SK-N-SH (cell line): ENCODE data around the gene ZBTB38. TPM values are rescaled to one million over a fixed set of nuclear protein-coding genes. Genes with fewer than 3 reads are reported as not detected.

Experiments used
- CTCF ChIA-PET: fragments of 300-600, 350-600 bp; formaldehyde crosslinking; extraction: SDS; loops from one replicate; lab custom pipeline; 2021; lab: Yijun Ruan, JAX
- POLR2A ChIA-PET: fragments of 350-600 bp; sonication (Branson Sonifier 250); formaldehyde crosslinking; extraction: SDS; loops from one replicate; lab custom pipeline; 2020; ENCODE audit warnings: antibody characterized with exemption, inconsistent platforms; lab: Yijun Ruan, JAX
- DNase-seq: peaks from one replicate; pipeline ENCODE4 v3.0.0; 2012
- H2AFZ ChIP-seq: fragments of 200-600 bp; sonication (generic); 2 replicates; pipeline ENCODE4 v1.8.1; 2016; ENCODE audit warnings: antibody characterized with exemption, mild to moderate bottlenecking, low read depth
- H3F3A ChIP-seq: fragments of 200-600 bp; sonication (generic); replicated peaks from 2 replicates; pipeline ENCODE3; 2016; ENCODE audit warnings: antibody characterized with exemption, mild to moderate bottlenecking; ENCODE audit not compliant: insufficient read depth
- H3K27ac ChIP-seq, 2 experiments: fragments of 200-500 bp in 1 of 2; fragments of 200-600 bp in 1 of 2; sonication (Bioruptor generic) in 1 of 2; sonication (generic), shearing (Covaris generic) in 1 of 2; 2 replicates each; pipeline versions ENCODE4 v1.5.1 to v1.6.1; 2014 to 2016; ENCODE audit warnings: low read depth in 2 of 2, inconsistent platforms in 1 of 2, low read length in 1 of 2, mild to moderate bottlenecking in 1 of 2, mixed read lengths in 1 of 2
- H3K27me3 ChIP-seq: fragments of 200-600 bp; sonication (generic), shearing (Covaris generic); 2 replicates; pipeline ENCODE4 v1.6.1; 2016; ENCODE audit warnings: mixed run types; ENCODE audit not compliant: insufficient read depth
- H3K36me3 ChIP-seq, 2 experiments: fragments of 200-500 bp in 1 of 2; fragments of 200-600 bp in 1 of 2; sonication (Bioruptor generic) in 1 of 2; sonication (generic) in 1 of 2; replicated peaks in 1 of 2; 2 replicates each; pipeline versions ENCODE3 to v1.5.1; 2014 to 2016; ENCODE audit warnings: low read length in 1 of 2, mild to moderate bottlenecking in 1 of 2; ENCODE audit not compliant: insufficient read depth in 2 of 2, control insufficient read depth in 1 of 2
- H3K4me1 ChIP-seq, 2 experiments: fragments of 200-500 bp in 1 of 2; fragments of 200-600 bp in 1 of 2; sonication (Bioruptor generic) in 1 of 2; sonication (generic), shearing (Covaris generic) in 1 of 2; 2 replicates each; pipeline versions ENCODE4 v1.5.1 to v1.6.1; 2014 to 2016; ENCODE audit warnings: low read depth in 1 of 2, low read length in 1 of 2, mixed run types in 1 of 2; ENCODE audit not compliant: insufficient read depth in 2 of 2, control insufficient read depth in 1 of 2
- H3K4me2 ChIP-seq: fragments of 200-600 bp; sonication (generic), shearing (Covaris generic); 2 replicates; pipeline ENCODE4 v1.6.1; 2017; ENCODE audit warnings: mixed run types
- H3K4me3 ChIP-seq, 2 experiments: fragments of 200-500 bp in 1 of 2; fragments of 200-600 bp in 1 of 2; sonication (Bioruptor generic) in 1 of 2; sonication (generic), shearing (Covaris generic) in 1 of 2; 2 replicates each; pipeline versions ENCODE4 v1.5.1 to v1.8.1; 2014 to 2016; ENCODE audit warnings: low read depth in 2 of 2, inconsistent platforms in 1 of 2, low read length in 1 of 2, mild to moderate bottlenecking in 1 of 2, mixed read lengths in 1 of 2, moderate library complexity in 1 of 2
- H3K79me2 ChIP-seq: fragments of 200-600 bp; sonication (generic); 2 replicates; pipeline ENCODE4 v1.8.1; 2017; ENCODE audit warnings: mild to moderate bottlenecking; ENCODE audit not compliant: insufficient read depth
- H3K9ac ChIP-seq: fragments of 200-600 bp; sonication (generic); 2 replicates; pipeline ENCODE4 v1.6.1; 2017; ENCODE audit warnings: mixed run types
- H3K9me2 ChIP-seq: fragments of 200-600 bp; sonication (generic); 2 replicates; pipeline ENCODE4 v1.6.1; 2017; ENCODE audit warnings: mixed run types
- H3K9me3 ChIP-seq: fragments of 200-600 bp; sonication (generic); 2 replicates; pipeline ENCODE4 v1.6.1; 2017; ENCODE audit warnings: mixed run types, mild to moderate bottlenecking, moderate library complexity
- H4K20me1 ChIP-seq: fragments of 200-600 bp; sonication (generic); 2 replicates; pipeline ENCODE4 v1.6.1; 2017; ENCODE audit warnings: mild to moderate bottlenecking, mixed run types; ENCODE audit not compliant: insufficient read depth
- CTCF ChIP-seq: fragments of 200-600 bp; sonication (generic); IDR thresholded peaks from 2 replicates; pipeline ENCODE4 v1.6.1; 2017; ENCODE audit warnings: antibody characterized with exemption, mild to moderate bottlenecking, moderate library complexity
- EP300 ChIP-seq, 2 experiments: IDR thresholded peaks; 2 replicates each; pipeline versions ENCODE4 v1.4.0 to v1.6.1; 2012; ENCODE audit warnings: borderline replicate concordance in 1 of 2, low read depth in 1 of 2, low read length in 1 of 2
- FOSL2 ChIP-seq: IDR thresholded peaks from 2 replicates; pipeline ENCODE4 v1.4.0; 2012; ENCODE audit warnings: low read depth, mild to moderate bottlenecking, moderate library complexity, borderline replicate concordance
- GABPA ChIP-seq: IDR thresholded peaks from 2 replicates; pipeline ENCODE4 v1.4.0; 2012; ENCODE audit warnings: low read depth, mild to moderate bottlenecking
- JUND ChIP-seq: IDR thresholded peaks from 2 replicates; pipeline ENCODE4 v1.4.0; 2012
- MAX ChIP-seq: IDR thresholded peaks from 2 replicates; pipeline ENCODE4 v1.4.0; 2012; ENCODE audit warnings: low read depth
- MXI1 ChIP-seq: IDR thresholded peaks from 2 replicates; pipeline ENCODE4 v1.6.1; 2012; ENCODE audit warnings: mild to moderate bottlenecking, low read depth, low read length, improper control_type of control experiment
- NFIC ChIP-seq: IDR thresholded peaks from 2 replicates; pipeline ENCODE4 v1.4.0; 2012; ENCODE audit warnings: borderline replicate concordance
- NRF1 ChIP-seq: IDR thresholded peaks from 2 replicates; pipeline ENCODE4 v1.6.1; 2012; ENCODE audit warnings: low read depth, mild to moderate bottlenecking, low read length
- PBX3 ChIP-seq: IDR thresholded peaks from 2 replicates; pipeline ENCODE4; 2012
- POLR2AphosphoS5 ChIP-seq: IDR thresholded peaks from 2 replicates; pipeline ENCODE4 v1.6.1; 2012; ENCODE audit warnings: low read depth, low read length
- RCOR1 ChIP-seq: fragments of 150-350 bp; IDR thresholded peaks from 2 replicates; pipeline ENCODE4 v1.6.1; 2017; ENCODE audit warnings: antibody characterized with exemption, low read length
- REST ChIP-seq: IDR thresholded peaks from 2 replicates; pipeline ENCODE4 v1.6.1; 2012; ENCODE audit warnings: mild to moderate bottlenecking, low read depth, low read length, moderate library complexity
- RFX5 ChIP-seq: IDR thresholded peaks from 2 replicates; pipeline ENCODE4 v1.6.1; 2012; ENCODE audit warnings: mild to moderate bottlenecking, improper control_type of control experiment, low read length
- RXRA ChIP-seq: IDR thresholded peaks from 2 replicates; pipeline ENCODE4 v1.4.0; 2012; ENCODE audit warnings: low read depth, mild to moderate bottlenecking, borderline replicate concordance
- SMC3 ChIP-seq: IDR thresholded peaks from 2 replicates; pipeline ENCODE4 v1.6.1; 2012; ENCODE audit warnings: low read depth, low read length, improper control_type of control experiment
- TCF12 ChIP-seq: IDR thresholded peaks from 2 replicates; pipeline ENCODE4 v1.4.0; 2012
- WGBS: methylation state at CpG from one replicate; pipeline ENCODE4 v1.1.6; 2017; ENCODE audit warnings: low lambda C conversion rate; 5-methylcytosine and 5-hydroxymethylcytosine counted together
- polyA plus RNA-seq, 3 experiments: library from polyadenylated mRNA; depleted of rRNA; stranded (reverse); fragments of >200 nt; gene quantifications; 2 replicates each; pipeline ENCODE4 v1.2.3, GENCODE V29; 2012

Gene ZBTB38
- polyA plus RNA-seq, 1 of the 3 experiments (the other 2 are of a cell fraction), result 10.1 TPM

- TF ChIP-seq REST, result no peak
- no peak for TF ChIP-seq EP300 (IDR thresholded peaks at IDR 0.05; ENCODE audit: borderline replicate concordance in 1 of 2, low read depth in 1 of 2, low read length in 1 of 2)
Measured at GRCh38 chr3:141380987-141381386, 12.7 kb downstream of the ZBTB38 start (continued).

- WGBS, result 95% methylated on average over 2 of the region's 2 CpGs
- Histone ChIP-seq H3K79me2 (no peaks in the 10 kb centered on the region; the same call in 1 of the 2 replicates), H3K9ac (no peak overlapping the region), H3K9me3 (no peaks in the 10 kb centered on the region), H3K4me1 (peaks cover 2 to 16% of the 10 kb centered on the region in 2 experiments; a peak in 3 of 4 replicates), H3K4me2 (no peak overlapping the region), H3K36me3 (peaks cover 6 to 24% of the 10 kb centered on the region in 2 experiments), H3K9me2 (no peaks in the 10 kb centered on the region), H3K4me3 (no peak overlapping the region), H2AFZ (no peak overlapping the region), H3K27me3 (no peaks in the 10 kb centered on the region), H4K20me1 (no peaks in the 10 kb centered on the region), H3K27ac (no peak overlapping the region), H3F3A (peaks cover 4% of the 10 kb centered on the region)
- TF ChIP-seq FOSL2, result no peak
- no peak for TF ChIP-seq EP300 (IDR thresholded peaks at IDR 0.05; ENCODE audit: borderline replicate concordance in 1 of 2, low read depth in 1 of 2, low read length in 1 of 2)
- ChIA-PET CTCF (interaction anchor here (0.5 to 6.1 kb wide), 7 partner anchors 10 to 831 kb away, joined by 3 to 42 read pairs (median 3); no protein-coding TSS in a partner anchor), POLR2A (no interaction called here)
- DNase-seq, result no peak
Measured at GRCh38 chr3:141382571-141382970, 14.3 kb downstream of the ZBTB38 start.

- H3K9me2 ChIP-seq, result no peaks in the 10 kb centered on the region
- DNase-seq, result no peak
- H3K27ac ChIP-seq, result no peak overlapping the region
- H3K9ac ChIP-seq, result no peak overlapping the region
- H3K4me3 ChIP-seq, result no peak overlapping the region
- H4K20me1 ChIP-seq, result no peaks in the 10 kb centered on the region
- H3K36me3 ChIP-seq, result peaks cover 6 to 24% of the 10 kb centered on the region in 2 experiments
- peaks cover 2 to 19% of the 10 kb centered on the region in 2 experiments; a peak in 3 of 4 replicates for H3K4me1 ChIP-seq
- no peaks in the 10 kb centered on the region for H3K27me3 ChIP-seq
- peak overlapping the region; percentile 31; the same call in 1 of the 2 replicates for H2AFZ ChIP-seq
- no peaks in the 10 kb centered on the region; the same call in 1 of the 2 replicates for H3K79me2 ChIP-seq
- H3K4me2 ChIP-seq, result no peak overlapping the region
- WGBS, result 92% methylated on average over 14 of the region's 14 CpGs
- POLR2A ChIA-PET, result no interaction called here
- H3F3A ChIP-seq, result peaks cover 4% of the 10 kb centered on the region
- CTCF ChIA-PET, result interaction anchor here (0.7 to 6.1 kb wide), 9 partner anchors 8 to 177 kb away, joined by 3 to 42 read pairs (median 6); no protein-coding TSS in a partner anchor
- H3K9me3 ChIP-seq, result no peaks in the 10 kb centered on the region
- TF ChIP-seq GABPA, result no peak
- TF ChIP-seq NRF1, result no peak
- TF ChIP-seq MAX, result no peak
- TF ChIP-seq PBX3, result no peak
- no peak for TF ChIP-seq FOSL2
- TF ChIP-seq SMC3, result no peak
- TF ChIP-seq POLR2AphosphoS5, result no peak
- no peak for TF ChIP-seq RFX5
- no peak for TF ChIP-seq NFIC
- TF ChIP-seq RCOR1, result no peak
- TF ChIP-seq RXRA, result no peak
- no peak for TF ChIP-seq JUND
- no peak for TF ChIP-seq TCF12
- TF ChIP-seq CTCF, result no peak
- no peak for TF ChIP-seq MXI1
Measured at GRCh38 chr3:141383555-141384129, 15.3 kb downstream of the ZBTB38 start.
